Thyroid gland (tissue), 4 donors: ENCODE data around the gene COL18A1. TPM values are rescaled to one million over a fixed set of nuclear protein-coding genes. Genes with fewer than 3 reads are reported as not detected.

ENCODE experiments used
- DNase-seq, 2 donors: peaks; one replicate each; pipeline ENCODE4 v3.0.0-alpha.2; 2019
- H3K27ac ChIP-seq, 3 donors: fragments of 200-600 bp; sonication (generic); 1 replicate in 2 of 3; 2 replicates in 1 of 3; pipeline ENCODE4 v1.5.1; 2016 to 2019; ENCODE audit warnings: mild to moderate bottlenecking in 1 of 3, moderate library complexity in 1 of 3
- H3K27me3 ChIP-seq: fragments of 200-600 bp; sonication (generic); one replicate; pipeline ENCODE4 v1.5.1; 2019
- H3K36me3 ChIP-seq, 2 donors: fragments of 200-600 bp; sonication (generic); one replicate each; pipeline ENCODE4 v1.5.1; 2016 to 2019
- H3K4me1 ChIP-seq, 2 donors: fragments of 200-600 bp; sonication (generic); one replicate each; pipeline ENCODE4 v1.5.1; 2017 to 2019
- H3K4me3 ChIP-seq, 3 donors: fragments of 200-600 bp; sonication (generic); replicated peaks in 1 of 3; 1 replicate in 2 of 3; 2 replicates in 1 of 3; pipeline ENCODE4 v1.5.1; 2016; ENCODE audit warnings: mild to moderate bottlenecking in 1 of 3
- H3K9me3 ChIP-seq: fragments of 200-600 bp; sonication (generic); one replicate; pipeline ENCODE4 v1.5.1; 2017
- CTCF ChIP-seq, 6 experiments: fragments of 200-600 bp in 3 of 6; fragments of 450-650 bp in 3 of 6; sonication (generic) in 3 of 6; IDR thresholded peaks; one replicate each; pipeline ENCODE4 v1.5.1; 2016 to 2019; ENCODE audit warnings: antibody characterized with exemption in 6 of 6, mild to moderate bottlenecking in 2 of 6, inconsistent platforms in 1 of 6, moderate library complexity in 1 of 6
- POLR2A ChIP-seq, 2 donors: fragments of 450-650 bp; IDR thresholded peaks; one replicate each; pipeline ENCODE4 v1.6.1; 2017; ENCODE audit warnings: antibody characterized with exemption in 2 of 2, mild to moderate bottlenecking in 2 of 2, moderate library complexity in 1 of 2
- WGBS, 2 donors: methylation state at CpG; one replicate each; pipeline ENCODE4 v1.1.5; 2017; 5-methylcytosine and 5-hydroxymethylcytosine counted together
- intact Hi-C: fragments of 100-400 bp; cut with DNase I; formaldehyde crosslinking; loops from one replicate; pipeline ENCODE4 v1.15.1; 2023
- total RNA-seq, 4 donors: library from RNA; depleted of rRNA; stranded (reverse); fragments of >200 nt; gene quantifications; one replicate each; pipeline ENCODE4 v1.2.3, GENCODE V29; 2016

Gene COL18A1
- total RNA-seq, 4 donors from 2014 or later, result 105 to 264 (median 238) TPM

GRCh38 chr21:45549626-45550463 is 144.9 kb downstream of the COL18A1 start:
- WGBS, 2 donors, result 75 to 77% methylated on average over 11 of the region's 15 CpGs
- Histone ChIP-seq H3K4me3 (no peak overlapping the region), H3K27ac (no peak overlapping the region), H3K27me3 (no peaks in the 10 kb centered on the region), H3K9me3 (no peaks in the 10 kb centered on the region), H3K36me3 (no peaks in the 10 kb centered on the region), H3K4me1 (no peaks in the 10 kb centered on the region)
- TF ChIP-seq POLR2A (IDR thresholded peaks at IDR 0.05) (no peak), CTCF (IDR thresholded peaks at IDR 0.05) (no peak)
- no peak for DNase-seq
- intact Hi-C loops, result no loop called here

- peaks cover 0 to 3% of the 10 kb centered on the region in 2 donors for H3K4me1 ChIP-seq
- H3K27me3 ChIP-seq, result no peaks in the 10 kb centered on the region
- no peak overlapping the region for H3K4me3 ChIP-seq
- WGBS, 2 donors, result 44 to 52% methylated on average over 17 of the region's 17 CpGs
- TF ChIP-seq CTCF (IDR thresholded peaks at IDR 0.05), result no peak
- TF ChIP-seq POLR2A (IDR thresholded peaks at IDR 0.05), result no peak
- no peaks in the 10 kb centered on the region for H3K9me3 ChIP-seq
- H3K27ac ChIP-seq, result no peak overlapping the region
- intact Hi-C loops, result no loop called here
- H3K36me3 ChIP-seq, result no peaks in the 10 kb centered on the region
- DNase-seq, result no peak
These were observed 145.7 kb downstream of the COL18A1 start for GRCh38 chr21:45550522-45551210.

GRCh38 chr21:45551316-45551715 is 146.4 kb downstream of the COL18A1 start:
- no peak for DNase-seq
- Histone ChIP-seq H3K9me3 (no peaks in the 10 kb centered on the region), H3K4me1 (peaks cover 0 to 9% of the 10 kb centered on the region in 2 donors), H3K27me3 (no peaks in the 10 kb centered on the region), H3K4me3 (no peak overlapping the region), H3K27ac (no peak overlapping the region), H3K36me3 (no peaks in the 10 kb centered on the region)
- whole genome bisulfite sequencing, 2 donors, result 60 to 65% methylated on average over 8 of the region's 8 CpGs
- intact Hi-C loops, result no loop called here
- TF ChIP-seq POLR2A (IDR thresholded peaks at IDR 0.05) (no peak), CTCF (IDR thresholded peaks at IDR 0.05) (no peak)

- intact Hi-C loops, result no loop called here
- H3K9me3 ChIP-seq, result no peaks in the 10 kb centered on the region
- DNase-seq, result no peak
- H3K27me3 ChIP-seq, result no peaks in the 10 kb centered on the region
- H3K36me3 ChIP-seq, result no peaks in the 10 kb centered on the region
- WGBS, 2 donors, result 93% methylated on average over 18 to 30 of the region's 35 CpGs
- H3K4me3 ChIP-seq, result no peak overlapping the region
- peaks cover 0 to 12% of the 10 kb centered on the region in 2 donors for H3K4me1 ChIP-seq
- TF ChIP-seq CTCF (IDR thresholded peaks at IDR 0.05), result no peak
- no peak overlapping the region for H3K27ac ChIP-seq
These were observed 147.1 kb downstream of the COL18A1 start for GRCh38 chr21:45551783-45552695.
